Ovary (tissue), 9 donors: Measurements from ENCODE around the gene COL23A1. TPM values are rescaled to one million over a fixed set of nuclear protein-coding genes. Genes with fewer than 3 reads are reported as not detected.

Experiments used
- DNase-seq, 5 donors: peaks; one replicate each; pipeline ENCODE4 v3.0.0-alpha.2; 2019 to 2020
- H3K27ac ChIP-seq, 2 donors: fragments of 200-600 bp; one replicate each; pipeline versions ENCODE4 v1.5.1 to v1.8.0; 2019 to 2022
- H3K27me3 ChIP-seq: fragments of 200-600 bp; one replicate; pipeline ENCODE4 v1.8.0; 2022
- H3K36me3 ChIP-seq: fragments of 200-600 bp; sonication (generic); one replicate; pipeline ENCODE4 v1.5.1; 2019
- H3K4me1 ChIP-seq: one replicate; pipeline ENCODE4 v1.8.1; 2013; ENCODE audit warnings: mild to moderate bottlenecking, moderate library complexity; ENCODE audit not compliant: insufficient read depth
- H3K4me3 ChIP-seq: fragments of 200-600 bp; sonication (generic); one replicate; pipeline ENCODE4 v1.5.1; 2017
- H3K9me3 ChIP-seq, 2 donors: fragments of 200-600 bp in 1 of 2; sonication (generic) in 1 of 2; one replicate each; pipeline versions ENCODE4 v1.5.1 to v1.8.1; 2013 to 2019; ENCODE audit warnings: mild to moderate bottlenecking in 1 of 2, moderate library complexity in 1 of 2
- CTCF ChIP-seq, 3 donors: fragments of 450-650 bp in 2 of 3; fragments of 200-600 bp in 1 of 3; IDR thresholded peaks; one replicate each; pipeline versions ENCODE4 v1.5.1 to v1.8.0; 2016 to 2022; ENCODE audit warnings: antibody characterized with exemption in 3 of 3, mild to moderate bottlenecking in 1 of 3
- EP300 ChIP-seq: sonication (generic); formaldehyde crosslinking; IDR thresholded peaks from one replicate; pipeline ENCODE4 v1.6.1; 2017; ENCODE audit warnings: antibody characterized with exemption
- POLR2A ChIP-seq: fragments of 450-650 bp; IDR thresholded peaks from one replicate; pipeline ENCODE4 v1.6.1; 2017; ENCODE audit warnings: antibody characterized with exemption, mild to moderate bottlenecking, moderate library complexity
- WGBS, 3 donors: extraction: QIAGEN DNeasy Blood & Tissue Kit in 1 of 3; methylation state at CpG; one replicate each; pipeline versions ENCODE4 v1.1.5 to v1.1.7; 2013 to 2017; 5-methylcytosine and 5-hydroxymethylcytosine counted together
- intact Hi-C, 4 donors: fragments of 100-400 bp; cut with DNase I; formaldehyde crosslinking; loops; one replicate each; pipeline versions ENCODE4 v1.11.0 to v1.15.1; 2022 to 2023
- polyA plus RNA-seq, 2 donors: library from polyadenylated mRNA; stranded (reverse); fragments of 200-250 nt in 1 of 2; fragments of 350-450 nt in 1 of 2; fragmentation: Illumina TruSeq in 1 of 2; extraction: RNeasy Lipid Tissue Mini Kit (QIAGEN cat#74804) in 1 of 2; gene quantifications; one replicate each; pipeline ENCODE4 v1.2.3, GENCODE V29; 2013 to 2014
- total RNA-seq, 7 donors: library from RNA; depleted of rRNA in 2 of 7; stranded (reverse); fragments of >200 nt in 2 of 7; fragmentation: NEBNext Ultra II Directional in 3 of 7; extraction: Animal tissue kit (Norgen Biotek cat#: 25700) in 3 of 7; gene quantifications; one replicate each; pipeline versions ENCODE4 v1.1.0 to v1.2.4, GENCODE V29; 2016 to 2023
- donor health status: DM: no; HTN: no; CAD: no; lungs with moderate emphysema.
- donor health status: DM: no; HTN: no; CAD: no.
- donor health status: Bipolar disorder and iron deficiency.
- donor health status: DM: yes; HTN: yes; CAD: no.
- donor health status: DM: no; HTN: no; CAD: no.
- donor health status: DM: yes; HTN: yes; CAD: no.

The COL23A1 gene
- total and polyA plus RNA-seq, 9 donors = 0.13 to 0.92 (median 0.39) TPM; not detected in 1

GRCh38 chr5:178630475-178630930 is 40.3 kb upstream of the COL23A1 start:
- no peak for DNase-seq
- Histone ChIP-seq H3K27me3 (no peaks in the 10 kb centered on the region), H3K9me3 (no peaks in the 10 kb centered on the region), H3K4me3 (no peak overlapping the region), H3K4me1 (no peaks in the 10 kb centered on the region), H3K36me3 (no peaks in the 10 kb centered on the region), H3K27ac (no peak overlapping the region)
- intact Hi-C loops = no loop called here
- TF ChIP-seq CTCF (IDR thresholded peaks at IDR 0.05) (no peak), EP300 (no peak), POLR2A (no peak)
- WGBS, 3 donors = 20 to 29% (median 22%) methylated on average over 4 of the region's 4 CpGs

GRCh38 chr5:178627259-178627598 is 37.0 kb upstream of the COL23A1 start:
- Histone ChIP-seq H3K36me3 (no peaks in the 10 kb centered on the region), H3K9me3 (no peaks in the 10 kb centered on the region), H3K27ac (peak overlapping the region; percentile 26 to 95), H3K27me3 (no peaks in the 10 kb centered on the region), H3K4me3 (peak overlapping the region; percentile 74), H3K4me1 (peaks cover 3% of the 10 kb centered on the region)
- 2 to 5% (median 2%) methylated on average over 13 to 20 of the region's 20 CpGs for WGBS, 3 donors
- no peak for DNase-seq
- intact Hi-C loops = loop anchor here in 1 of 4 donors (5.0 kb wide), 1 partner anchor 235 kb away; no protein-coding TSS in a partner anchor
- no peak for TF ChIP-seq CTCF (IDR thresholded peaks at IDR 0.05)
- no peak for TF ChIP-seq POLR2A
- no peak for TF ChIP-seq EP300

- Histone ChIP-seq H3K27ac (peak within 1 kb of the TSS; percentile 95), H3K36me3 (no peaks in the 10 kb centered on the region), H3K4me1 (peaks cover 3% of the 10 kb centered on the region), H3K27me3 (no peaks in the 10 kb centered on the region), H3K9me3 (no peaks in the 10 kb centered on the region), H3K4me3 (peak within 1 kb of the TSS; percentile 74)
- DNase-seq = peak; percentile 95 to 98 (median 97)
- 0 to 1% (median 1%) methylated on average over 54 to 79 of the region's 79 CpGs for WGBS, 3 donors
- intact Hi-C loops = loop anchor here in 1 of 4 donors (5.0 kb wide), 1 partner anchor 236 kb away; no protein-coding TSS in a partner anchor
- no peak for TF ChIP-seq CTCF (IDR thresholded peaks at IDR 0.05)
- peak; percentile 59 for TF ChIP-seq POLR2A
Observed at GRCh38 chr5:178626484-178627258, 36.5 kb upstream of the COL23A1 start, which contains the start of gene CLK4. TSS of gene CLK4 (minus strand) at chr5:178627050. CDS start at chr5:178623416, 3,634 bp downstream.

- H3K27ac ChIP-seq = peak overlapping the region; percentile 95
- intact Hi-C loops = loop anchor here in 1 of 4 donors (5.0 kb wide), 1 partner anchor 236 kb away; no protein-coding TSS in a partner anchor
- WGBS, 3 donors = 0 to 1% (median 0%) methylated on average over 23 of the region's 23 CpGs
- no peak for DNase-seq
- H3K27me3 ChIP-seq = no peaks in the 10 kb centered on the region
- H3K4me3 ChIP-seq = peak overlapping the region; percentile 74
- H3K9me3 ChIP-seq = no peaks in the 10 kb centered on the region
- peaks cover 3% of the 10 kb centered on the region for H3K4me1 ChIP-seq
- TF ChIP-seq POLR2A (no peak), EP300 (no peak), CTCF (IDR thresholded peaks at IDR 0.05) (no peak)
- H3K36me3 ChIP-seq = no peaks in the 10 kb centered on the region
Observed at GRCh38 chr5:178625679-178626483, 35.7 kb upstream of the COL23A1 start.
